Measurements from ENCODE around the gene PPP2R1A.

DNA sequence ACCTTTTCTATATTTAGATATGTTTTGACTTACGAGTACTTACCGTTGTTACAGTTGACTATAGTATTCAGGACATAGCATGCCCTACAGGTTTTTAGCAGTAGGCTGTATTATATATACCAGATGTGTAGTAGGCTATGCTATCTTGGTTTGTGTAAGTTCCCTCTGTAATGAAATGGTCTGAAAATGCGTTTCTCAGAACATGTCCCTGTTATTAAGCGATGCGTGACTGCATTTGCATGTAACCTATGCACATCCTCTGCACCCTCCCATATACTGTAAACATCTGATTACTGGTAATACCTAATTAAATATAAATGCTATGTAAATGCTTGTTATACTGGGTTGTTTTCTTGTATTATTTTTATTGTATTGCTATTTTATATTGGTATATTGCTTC lies 86.1 kb downstream of the PPP2R1A start:
- no peak for TF ChIP-seq PAX8 (CRISPR knock-in tag; IDR thresholded peaks at IDR 0.05; ENCODE audit: borderline replicate concordance)
- no peak for TF ChIP-seq MED1 (CRISPR knock-in tag; IDR thresholded peaks at IDR 0.05)
- TF ChIP-seq CTCF (CRISPR knock-in tag; IDR thresholded peaks at IDR 0.05), result no peak
- no peak for TF ChIP-seq YY1 (IDR thresholded peaks at IDR 0.05; ENCODE audit: insufficient read depth, insufficient replicate concordance, low read depth, low read length)
- TF ChIP-seq BRCA1 (CRISPR knock-in tag; IDR thresholded peaks at IDR 0.05), result no peak

Data from HepG2 (cell line).